Measurements from ENCODE around the gene ZNF148.

The ZNF148 gene

GRCh38 chr3:125213946-125214542 lies 161.1 kb downstream of the ZNF148 start:
- no peak for ATAC-seq

GRCh38 chr3:125213364-125213755 lies 161.8 kb downstream of the ZNF148 start:
- no peak for ATAC-seq

GRCh38 chr3:125212509-125213363 lies 162.4 kb downstream of the ZNF148 start, which contains the start of gene SLC12A8:
Gene SLC12A8, minus strand, starts transcription at chr3:125212748. Its CDS starts 1,399 bp downstream, at chr3:125211349.
- ATAC-seq = no peak

- no peak for ATAC-seq
Measured at GRCh38 chr3:125212091-125212508, 163.0 kb downstream of the ZNF148 start.

GRCh38 chr3:125211523-125212090 lies 163.5 kb downstream of the ZNF148 start:
- ATAC-seq = no peak

GRCh38 chr3:125207949-125208568 lies 167.1 kb downstream of the ZNF148 start:
- ATAC-seq = no peak

GRCh38 chr3:125207507-125207906 lies 167.6 kb downstream of the ZNF148 start:
- no peak for ATAC-seq

- no peak for ATAC-seq
Measured at GRCh38 chr3:125206934-125207333, 168.2 kb downstream of the ZNF148 start.

- ATAC-seq = no peak
Measured at GRCh38 chr3:125203731-125204130, 171.4 kb downstream of the ZNF148 start.

GRCh38 chr3:125202197-125202596 lies 172.9 kb downstream of the ZNF148 start:
- ATAC-seq = no peak

GRCh38 chr3:125200731-125201139 lies 174.4 kb downstream of the ZNF148 start:
- peak; percentile 35 to 53 for ATAC-seq

- no peak for ATAC-seq
Measured at GRCh38 chr3:125194849-125195601, 180.1 kb downstream of the ZNF148 start.

- no peak for ATAC-seq
Measured at GRCh38 chr3:125194061-125194848, 180.9 kb downstream of the ZNF148 start.

GRCh38 chr3:125192190-125193035 lies 182.7 kb downstream of the ZNF148 start:
- no peak for ATAC-seq

GRCh38 chr3:125191730-125192129 lies 183.4 kb downstream of the ZNF148 start:
- no peak for ATAC-seq

- no peak for ATAC-seq
Measured at GRCh38 chr3:125191256-125191655, 183.9 kb downstream of the ZNF148 start.

GRCh38 chr3:125190786-125191185 lies 184.3 kb downstream of the ZNF148 start:
- ATAC-seq = no peak

GRCh38 chr3:125189378-125190165 lies 185.6 kb downstream of the ZNF148 start:
- ATAC-seq = no peak

- no peak for ATAC-seq
Measured at GRCh38 chr3:125188955-125189354, 186.2 kb downstream of the ZNF148 start.

GRCh38 chr3:125187599-125187910 lies 187.6 kb downstream of the ZNF148 start:
- no peak for ATAC-seq
